Daoy (cell line): ENCODE results near the gene ACOT8. TPM values are rescaled to one million over a fixed set of nuclear protein-coding genes. Genes with fewer than 3 reads are reported as not detected.
"Not testable (repeated sequence)": the region's sequence is repeated elsewhere in the genome, so short reads cannot be mapped to it uniquely, and the experiment has no call there.

Source experiments
- DNase-seq: peaks from one replicate; pipeline ENCODE4 v3.0.0-alpha.2; 2015; ENCODE audit warnings: low read depth
- total RNA-seq: library from RNA; depleted of rRNA; stranded (reverse); fragments of >200 nt; shearing (Covaris generic); gene quantifications from 2 replicates; pipeline ENCODE4 v1.2.3, GENCODE V29; 2014; rRNA removed

ACOT8 gene
- total RNA-seq = 35.7 and 46.8 TPM in 2 replicates

DNA sequence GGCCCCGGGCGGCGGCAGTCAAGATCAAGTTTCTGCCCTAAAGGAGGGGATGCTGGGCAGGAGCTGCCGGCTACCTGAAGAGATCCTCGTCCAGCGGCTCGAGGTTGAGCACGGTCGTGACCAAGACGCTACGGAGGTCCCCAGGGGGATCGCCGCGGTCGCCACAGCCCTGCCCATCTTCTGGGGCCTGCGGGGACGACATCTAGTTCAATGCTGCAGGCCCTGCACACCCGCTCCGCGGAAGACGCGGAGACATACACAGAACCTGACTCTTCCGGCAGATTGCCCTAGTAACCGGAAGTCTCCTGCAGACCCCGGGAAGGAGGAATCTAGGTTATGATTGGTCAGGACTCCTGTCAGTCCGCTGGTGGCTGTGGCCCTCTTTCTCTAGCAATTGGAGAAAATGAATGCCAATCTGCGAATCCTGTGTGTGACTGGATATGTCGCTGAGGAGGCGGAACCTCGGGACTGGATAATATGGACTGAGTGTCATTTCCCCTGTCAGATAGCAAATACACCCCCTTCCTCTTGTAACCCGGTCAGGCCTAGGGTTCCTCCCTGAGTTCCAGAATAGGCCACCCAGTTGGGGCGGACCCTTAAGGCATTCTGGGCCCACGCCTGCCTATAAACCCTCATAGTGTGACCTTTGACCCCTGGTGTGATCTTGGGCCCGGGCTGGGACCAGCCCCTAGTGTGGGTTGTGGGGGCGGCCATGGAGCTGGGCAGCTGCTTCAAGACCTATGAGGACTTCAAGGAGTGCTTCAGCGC, at the start of gene ACOT8, which contains the start of gene ZSWIM3:
TSS of gene ACOT8 (minus strand) at position 279 of the 768 bp plus-strand sequence. CDS start at position 202, 77 bp downstream.
TSS of gene ZSWIM3 (plus strand) at position 501 of the 768 bp plus-strand sequence. CDS start at position 713, 212 bp downstream.
- DNase-seq = peak; percentile 99

DNA sequence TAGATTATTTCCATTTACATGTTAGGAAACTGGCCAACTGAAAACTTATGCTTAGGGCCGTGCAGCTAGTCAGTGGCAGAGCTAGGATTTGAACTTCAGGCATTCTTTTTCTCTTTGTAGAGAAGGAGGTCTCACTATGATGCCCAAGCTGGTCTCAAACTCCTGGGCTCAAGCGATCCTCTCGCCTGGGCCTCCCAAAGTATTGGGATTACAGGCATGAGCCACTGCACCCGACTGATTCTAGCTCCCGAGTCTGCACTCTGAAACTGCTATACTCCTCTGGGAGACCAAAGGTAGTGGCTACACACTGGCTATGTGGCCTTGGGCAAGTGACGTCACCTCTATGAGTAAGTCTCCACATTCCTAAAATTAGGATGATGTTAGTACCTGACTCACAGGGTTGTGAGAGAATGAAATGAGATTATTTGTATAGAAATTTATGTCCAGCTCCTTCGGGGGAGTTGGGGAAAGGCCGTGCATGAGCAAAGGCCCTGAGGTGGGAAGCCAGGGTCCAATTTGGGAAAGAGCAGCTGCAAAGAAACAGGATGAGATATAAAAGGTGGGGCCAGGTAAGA, 48.4 kb upstream of the ACOT8 start:
- DNase-seq = peak; percentile 89

DNA sequence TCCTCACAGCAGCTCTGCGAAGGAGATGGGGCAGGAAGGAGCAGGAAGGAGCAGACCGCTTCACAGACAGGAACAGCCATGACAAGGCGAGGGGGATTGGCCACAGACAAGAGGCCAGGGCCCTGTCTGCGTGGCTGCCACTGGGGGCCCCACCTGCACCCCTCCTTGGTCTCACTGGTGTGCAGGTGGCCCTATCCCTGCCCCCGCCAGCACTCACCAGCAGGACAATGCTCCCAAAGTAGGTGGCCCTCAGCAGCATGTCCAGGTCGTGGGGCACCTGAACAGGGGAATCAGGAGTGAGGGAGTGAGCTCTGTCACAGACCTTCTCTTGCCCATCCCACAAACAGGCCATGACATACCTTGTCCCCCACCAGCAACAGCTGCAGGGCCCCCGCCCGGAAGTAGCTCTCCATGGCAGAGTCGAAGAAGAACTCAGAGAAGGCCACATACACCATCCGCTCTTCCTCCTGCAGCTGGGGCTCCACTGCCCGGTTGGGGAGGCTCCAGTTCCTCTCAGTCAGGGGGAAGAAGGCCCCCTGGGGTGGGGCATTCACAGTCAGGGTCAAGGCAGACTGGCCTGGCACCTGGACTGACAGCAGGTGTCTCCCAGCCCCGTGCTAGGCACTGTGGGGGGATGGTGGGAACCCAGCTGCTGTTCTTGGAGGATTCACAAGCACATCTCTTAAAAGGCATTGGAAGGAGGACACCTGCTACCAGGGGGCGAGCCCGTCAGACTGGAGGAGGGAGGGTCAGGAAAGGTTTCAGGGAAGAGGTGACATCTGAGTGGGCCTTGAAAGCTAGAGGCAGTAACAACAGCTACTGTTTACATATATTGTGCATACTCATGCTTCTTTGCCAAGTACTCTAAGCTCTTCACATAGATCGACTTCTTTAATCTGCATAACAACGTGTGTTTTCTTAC, 47.7 kb upstream of the ACOT8 start:
- DNase-seq = no peak

DNA sequence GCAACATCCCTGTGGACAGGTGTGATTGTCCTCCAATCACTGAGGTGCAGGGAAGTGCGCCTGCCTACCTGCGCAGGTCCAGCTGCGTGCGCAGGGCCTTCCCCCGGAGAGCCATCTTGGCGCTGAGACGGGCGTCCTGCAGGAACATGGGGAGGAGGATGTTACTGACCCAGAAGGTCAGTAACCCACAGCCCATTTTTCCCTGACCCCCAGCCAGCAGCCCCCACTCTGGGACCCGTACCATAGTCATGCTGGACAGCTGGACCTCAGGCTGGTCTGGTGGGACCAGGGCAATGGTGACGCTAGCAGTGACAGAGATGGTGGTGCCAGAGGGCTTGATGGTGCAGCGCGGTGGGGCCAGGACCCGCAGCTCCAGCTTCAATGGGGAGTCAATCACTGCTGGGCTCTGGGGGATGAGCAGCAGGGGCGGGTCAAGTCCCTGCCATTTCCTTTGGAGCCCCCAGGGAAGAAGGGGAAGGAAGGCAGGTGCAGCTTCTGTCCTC, 45.1 kb upstream of the ACOT8 start:
- no peak for DNase-seq

DNA sequence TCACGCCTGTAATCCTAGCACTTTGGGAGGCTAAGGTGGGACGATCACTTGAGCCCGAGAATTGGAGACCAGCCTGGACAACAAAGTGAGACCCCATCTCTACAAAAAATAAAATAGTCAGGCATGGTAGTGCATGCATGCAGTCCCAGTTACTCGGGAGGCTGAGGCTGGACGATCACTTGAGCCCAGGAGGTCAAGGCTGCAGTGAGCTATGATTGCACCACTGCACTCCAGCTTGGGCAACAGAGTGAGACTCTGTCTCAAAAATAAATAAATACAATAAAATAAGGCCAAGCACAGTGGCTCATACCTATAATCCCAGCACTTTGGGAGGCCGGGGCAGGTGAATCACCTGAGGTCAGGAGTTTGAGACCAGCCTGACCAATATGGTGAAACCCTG, 44.1 kb upstream of the ACOT8 start:
- DNase-seq = not testable (repeated sequence)

DNA sequence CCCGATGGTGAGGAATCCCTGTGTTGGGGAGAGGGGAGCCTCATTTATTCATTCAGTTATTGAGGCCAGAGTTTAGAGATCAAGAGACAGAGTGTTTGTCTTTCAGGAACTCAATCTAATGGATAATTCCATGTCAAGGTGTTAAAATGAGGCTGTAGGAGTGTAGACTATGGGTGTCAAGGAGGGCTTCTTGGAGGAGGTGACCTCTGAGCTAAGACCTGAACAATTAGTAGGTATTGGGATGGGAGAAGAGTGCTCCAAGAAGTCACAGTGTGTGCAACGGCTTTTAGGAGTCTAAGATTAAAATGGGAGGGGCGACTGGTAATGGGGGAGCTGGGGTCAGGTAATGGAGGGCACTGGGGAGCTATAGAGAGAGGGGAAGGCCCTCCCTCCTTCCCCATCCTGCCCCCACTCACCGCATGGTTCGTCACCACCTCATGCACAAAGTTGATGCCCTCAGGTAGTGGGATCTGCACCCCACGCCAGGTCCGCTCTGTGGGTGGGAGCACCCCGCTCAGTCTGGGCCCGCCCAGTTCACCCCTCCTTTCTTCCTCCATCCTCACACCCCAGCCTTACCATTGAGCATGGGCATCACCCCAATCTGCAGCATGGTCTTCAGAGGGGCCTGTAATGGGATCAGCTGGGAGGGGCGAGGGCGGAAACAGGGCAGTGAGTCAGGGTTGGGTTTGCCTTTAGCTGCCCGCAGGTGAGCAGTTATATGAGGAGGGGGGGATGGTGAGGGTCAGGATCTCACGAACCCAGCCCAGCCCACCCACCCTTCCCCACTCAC, 42.0 kb upstream of the ACOT8 start:
- DNase-seq = no peak

DNA sequence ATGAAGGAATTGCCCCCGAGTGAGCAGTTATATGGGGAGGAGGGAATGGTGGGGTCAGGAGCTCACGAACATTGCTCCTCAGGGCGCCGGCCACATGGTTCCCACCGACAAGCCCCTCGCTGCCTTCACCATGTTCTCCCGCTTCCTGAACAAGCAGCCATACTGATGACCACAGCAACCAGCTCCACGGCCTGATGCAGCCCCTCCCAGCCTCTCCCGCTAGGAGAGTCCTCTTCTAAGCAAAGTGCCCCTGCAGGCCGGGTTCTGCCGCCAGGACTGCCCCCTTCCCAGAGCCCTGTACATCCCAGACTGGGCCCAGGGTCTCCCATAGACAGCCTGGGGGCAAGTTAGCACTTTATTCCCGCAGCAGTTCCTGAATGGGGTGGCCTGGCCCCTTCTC, 41.1 kb upstream of the ACOT8 start:
- DNase-seq = no peak

DNA sequence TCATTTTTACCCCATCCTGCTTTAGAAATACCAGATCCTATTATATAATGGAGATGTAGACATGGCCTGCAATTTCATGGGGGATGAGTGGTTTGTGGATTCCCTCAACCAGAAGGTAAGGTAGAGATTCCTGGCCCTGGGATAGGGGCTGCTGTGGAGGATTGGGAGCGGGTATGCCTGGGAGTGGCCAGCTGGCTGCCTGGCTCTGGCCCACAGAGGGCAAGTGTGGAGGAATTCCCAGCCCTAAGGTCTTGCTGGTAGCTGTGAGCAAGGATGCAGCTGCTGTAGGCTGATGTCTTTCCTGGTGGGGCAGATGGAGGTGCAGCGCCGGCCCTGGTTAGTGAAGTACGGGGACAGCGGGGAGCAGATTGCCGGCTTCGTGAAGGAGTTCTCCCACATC, 40.5 kb upstream of the ACOT8 start:
- no peak for DNase-seq

DNA sequence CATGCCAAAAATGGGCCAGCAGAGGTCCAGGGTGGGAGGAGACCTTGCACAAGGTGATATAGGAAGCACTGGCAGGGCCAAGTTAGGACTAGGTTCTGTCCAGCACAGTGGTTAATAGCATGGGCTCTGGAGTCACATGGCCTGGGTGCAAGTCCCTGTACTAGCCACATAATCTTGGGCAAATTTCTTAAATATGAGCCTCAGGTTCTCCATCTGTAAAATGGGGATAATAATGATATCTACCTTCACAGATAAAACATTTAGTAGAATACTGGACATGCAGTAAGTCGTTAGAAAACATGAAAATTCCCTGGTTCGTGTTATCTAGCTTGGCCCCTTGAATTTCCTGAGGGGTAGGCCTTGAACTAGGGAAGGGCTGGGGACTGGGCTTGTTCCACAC, 40.1 kb upstream of the ACOT8 start:
- DNase-seq = no peak

DNA sequence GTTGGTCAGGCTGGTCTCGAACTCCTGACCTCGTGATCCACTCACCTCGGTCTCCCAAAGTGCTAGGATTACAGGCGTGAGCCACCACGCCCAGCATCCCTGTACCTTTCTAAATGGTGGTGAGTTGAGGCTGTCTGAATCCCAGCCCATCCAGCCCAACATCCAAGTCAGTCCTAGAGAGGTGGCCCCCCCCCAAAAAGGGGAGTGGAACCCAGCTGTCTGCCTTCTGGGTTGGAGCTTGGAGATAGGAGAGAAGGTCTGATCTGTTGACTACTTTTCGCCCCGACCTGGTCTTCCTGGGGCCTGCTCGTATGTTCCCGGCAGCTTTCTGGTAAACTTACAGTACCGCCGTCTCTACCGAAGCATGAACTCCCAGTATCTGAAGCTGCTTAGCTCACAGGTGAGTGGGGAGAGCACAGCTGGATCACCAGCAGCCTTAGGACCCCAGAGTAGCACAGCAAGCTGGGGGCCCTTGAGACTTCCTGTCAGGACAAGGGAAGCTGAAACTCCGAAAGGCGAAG, 39.5 kb upstream of the ACOT8 start:
- no peak for DNase-seq

DNA sequence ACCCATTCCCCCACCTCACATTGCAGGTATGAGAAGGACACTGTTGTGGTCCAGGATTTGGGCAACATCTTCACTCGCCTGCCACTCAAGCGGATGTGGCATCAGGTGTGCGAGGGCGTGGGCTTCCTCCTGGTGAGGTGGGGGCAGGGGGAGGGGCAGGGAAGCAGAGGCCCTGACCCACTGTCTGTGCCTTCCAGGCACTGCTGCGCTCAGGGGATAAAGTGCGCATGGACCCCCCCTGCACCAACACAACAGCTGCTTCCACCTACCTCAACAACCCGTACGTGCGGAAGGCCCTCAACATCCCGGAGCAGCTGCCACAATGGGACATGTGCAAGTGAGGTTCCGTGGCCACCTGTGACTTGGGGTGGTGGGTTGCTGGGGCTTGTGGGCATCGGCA, 37.6 kb upstream of the ACOT8 start:
- DNase-seq = no peak

DNA sequence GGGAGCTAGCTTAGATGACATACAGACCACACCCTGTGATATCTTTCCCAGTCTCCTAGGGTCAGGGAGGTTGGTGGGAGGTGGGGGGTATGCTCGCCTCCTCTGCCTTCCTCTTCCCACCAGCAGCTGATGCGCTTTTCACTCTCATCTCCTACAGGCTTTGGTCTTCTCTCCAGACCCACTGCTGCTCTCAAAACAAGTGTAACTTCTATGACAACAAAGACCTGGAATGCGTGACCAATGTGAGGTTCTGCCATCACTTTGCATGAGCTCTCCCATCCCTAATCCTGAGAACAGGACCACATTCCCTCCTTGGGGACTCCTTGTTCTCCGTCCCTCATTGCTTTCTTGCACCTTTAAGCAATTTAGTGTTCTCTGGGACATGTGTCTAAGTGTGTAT, 36.6 kb upstream of the ACOT8 start:
- DNase-seq = no peak

DNA sequence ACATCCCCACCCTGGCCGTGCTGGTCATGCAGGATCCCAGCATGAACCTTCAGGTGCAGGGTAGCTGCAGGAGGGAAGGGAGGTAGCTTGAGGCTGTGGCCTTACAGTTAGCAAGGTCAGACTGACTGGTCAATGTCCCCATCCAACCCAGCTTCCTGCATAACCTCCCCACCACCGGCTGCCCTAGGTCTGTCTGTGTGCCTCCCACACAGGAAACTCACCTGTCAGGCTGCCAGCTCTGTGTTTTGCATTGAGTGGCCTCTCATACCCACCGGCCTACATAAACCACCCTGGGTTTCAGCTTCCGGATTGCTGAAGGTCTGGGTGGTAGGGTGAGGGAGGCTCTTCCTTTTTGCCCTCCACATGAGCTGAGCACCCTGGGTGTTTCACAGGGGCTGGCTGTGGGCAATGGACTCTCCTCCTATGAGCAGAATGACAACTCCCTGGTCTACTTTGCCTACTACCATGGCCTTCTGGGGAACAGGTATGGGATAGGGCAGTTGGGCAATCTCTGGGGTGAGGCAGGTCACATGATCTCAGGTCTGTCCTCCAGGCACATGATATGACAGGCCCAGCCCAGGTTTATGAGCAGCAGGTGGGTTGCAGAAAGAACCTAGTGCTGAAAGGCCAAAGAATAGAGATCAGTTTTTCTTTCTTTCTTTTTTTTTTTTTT, 35.8 kb upstream of the ACOT8 start:
- DNase-seq = no peak

DNA sequence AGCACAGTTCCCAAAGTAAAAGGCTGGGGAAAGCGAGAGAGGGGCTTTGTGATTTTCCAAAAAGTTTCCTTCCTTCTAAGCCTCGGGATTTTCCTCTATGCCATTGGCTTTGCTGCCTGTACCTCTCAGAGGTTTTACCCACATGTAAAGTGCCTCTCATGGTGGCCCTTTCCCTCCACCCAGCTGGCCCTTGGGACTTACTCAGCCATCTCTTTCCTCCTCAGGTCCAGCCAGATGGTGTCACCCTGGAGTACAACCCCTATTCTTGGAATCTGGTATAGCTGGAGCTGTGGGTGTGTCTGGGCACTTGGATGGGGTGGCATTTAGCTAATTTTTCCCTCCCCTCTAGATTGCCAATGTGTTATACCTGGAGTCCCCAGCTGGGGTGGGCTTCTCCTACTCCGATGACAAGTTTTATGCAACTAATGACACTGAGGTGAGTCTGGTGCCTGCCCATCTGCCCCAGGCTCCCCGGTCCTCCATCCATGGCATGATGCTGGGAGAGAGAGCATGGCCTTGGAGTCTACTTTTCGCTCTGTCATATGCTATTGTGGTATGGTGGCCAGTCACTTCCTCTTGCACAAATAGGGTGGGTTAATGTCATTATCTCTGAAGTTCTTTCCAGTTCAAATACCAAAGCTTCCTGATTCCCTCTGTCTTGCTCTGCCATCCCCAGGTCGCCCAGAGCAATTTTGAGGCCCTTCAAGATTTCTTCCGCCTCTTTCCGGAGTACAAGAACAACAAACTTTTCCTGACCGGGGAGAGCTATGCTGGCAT, 35.0 kb upstream of the ACOT8 start:
- no peak for DNase-seq

DNA sequence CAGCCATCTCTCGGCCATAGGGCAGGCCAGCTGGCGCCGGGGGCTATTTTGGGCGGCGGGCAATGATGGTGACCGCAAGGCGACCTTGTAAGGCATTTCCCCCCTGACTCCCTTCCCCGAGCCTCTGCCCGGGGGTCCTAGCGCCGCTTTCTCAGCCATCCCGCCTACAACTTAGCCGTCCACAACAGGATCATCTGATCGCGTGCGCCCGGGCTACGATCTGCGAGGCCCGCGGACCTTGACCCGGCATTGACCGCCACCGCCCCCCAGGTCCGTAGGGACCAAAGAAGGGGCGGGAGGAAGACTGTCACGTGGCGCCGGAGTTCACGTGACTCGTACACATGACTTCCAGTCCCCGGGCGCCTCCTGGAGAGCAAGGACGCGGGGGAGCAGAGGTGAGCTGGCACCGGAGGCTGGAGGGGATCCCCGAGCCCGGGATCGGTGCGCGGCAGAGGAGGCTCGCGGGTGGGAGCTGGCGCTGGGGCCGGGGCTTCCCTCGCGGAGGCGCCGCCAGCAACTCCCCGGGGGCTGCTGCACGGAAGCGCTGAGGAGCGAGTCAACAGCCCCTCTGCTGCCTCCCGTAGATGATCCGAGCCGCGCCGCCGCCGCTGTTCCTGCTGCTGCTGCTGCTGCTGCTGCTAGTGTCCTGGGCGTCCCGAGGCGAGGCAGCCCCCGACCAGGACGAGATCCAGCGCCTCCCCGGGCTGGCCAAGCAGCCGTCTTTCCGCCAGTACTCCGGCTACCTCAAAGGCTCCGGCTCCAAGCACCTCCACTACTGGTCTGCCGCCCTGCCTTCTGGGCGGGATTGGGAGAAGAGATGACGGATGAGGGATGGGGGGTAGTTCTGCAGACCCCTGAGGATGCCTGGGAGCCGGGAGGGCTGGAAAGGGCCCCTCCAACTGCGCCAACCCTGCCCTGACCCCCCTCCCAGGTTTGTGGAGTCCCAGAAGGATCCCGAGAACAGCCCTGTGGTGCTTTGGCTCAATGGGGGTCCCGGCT, 34.1 kb upstream of the ACOT8 start, which contains the start of the genes CTSA and NEURL2:
TSS of gene CTSA (plus strand) at position 351 of the 999 bp plus-strand sequence. CDS start at position 585, 234 bp downstream.
TSS of gene NEURL2 (minus strand) at position 224 of the 999 bp plus-strand sequence. CDS start at position 7, 217 bp downstream.
- DNase-seq = peak; percentile 93

DNA sequence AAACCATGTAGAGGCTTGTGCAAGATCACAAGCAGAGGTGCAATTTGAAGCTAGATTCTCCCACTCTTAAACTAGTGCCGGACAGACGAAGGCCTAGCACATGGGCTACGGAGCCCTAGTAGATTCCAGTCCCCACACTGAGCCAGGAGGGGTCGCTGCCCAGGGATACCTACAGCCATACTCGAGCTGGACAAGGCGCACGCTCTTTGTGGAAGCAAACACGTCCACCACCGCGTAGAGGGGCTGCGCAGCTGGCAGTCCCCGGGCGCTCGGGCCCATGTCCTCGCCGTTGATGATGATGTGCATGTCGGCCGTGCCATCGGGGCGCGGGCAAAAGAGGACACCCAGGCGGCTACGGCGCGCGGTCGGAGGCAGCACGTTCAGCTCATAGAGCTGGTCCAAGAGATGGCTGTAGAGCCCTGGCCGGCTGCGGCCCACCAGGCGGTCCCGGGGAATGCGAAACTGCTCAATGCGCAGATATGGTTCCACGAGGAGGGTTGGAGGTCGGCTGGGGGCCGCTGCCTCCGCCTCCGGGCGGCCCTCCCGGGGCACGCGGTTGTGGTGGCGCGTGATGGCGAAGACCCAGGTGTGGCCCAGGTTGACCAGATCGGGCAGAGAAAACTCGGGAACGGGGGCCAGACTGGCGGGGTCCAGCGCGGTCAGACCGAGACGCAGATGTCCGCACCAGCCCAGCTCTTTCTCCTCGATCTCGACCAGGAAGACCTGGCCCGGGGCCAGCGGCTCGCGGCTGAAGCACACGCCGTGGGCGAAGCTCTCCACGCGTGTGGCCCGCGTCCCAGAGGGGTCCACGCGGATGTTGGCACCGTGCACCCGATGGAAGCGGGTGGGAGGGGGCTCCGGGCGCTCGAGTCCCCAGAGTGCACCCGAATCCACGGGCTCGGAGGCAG, 33.1 kb upstream of the ACOT8 start:
- DNase-seq = peak; percentile 84

DNA sequence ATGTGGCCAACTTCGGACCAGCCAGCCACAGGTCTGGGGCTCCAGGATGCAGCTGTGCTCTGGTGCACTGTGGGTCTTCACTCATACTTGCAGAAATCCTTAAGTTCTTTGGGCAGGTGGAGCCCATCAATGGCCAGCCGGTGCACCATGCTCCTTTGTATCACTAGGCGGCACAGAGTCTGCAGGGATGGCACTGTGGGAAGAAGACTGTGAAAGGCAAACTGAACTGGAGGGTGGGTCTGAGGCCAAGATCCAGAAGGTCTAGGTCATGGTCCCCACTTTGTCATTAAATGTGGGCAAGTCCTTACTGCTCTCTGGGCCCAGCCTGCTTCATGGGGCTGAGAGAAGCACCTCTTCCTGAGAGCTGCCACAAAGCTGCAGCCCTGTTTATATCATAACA, 31.5 kb upstream of the ACOT8 start:
- no peak for DNase-seq
